Measurements from ENCODE around the gene FYB1. TPM values are rescaled to one million over a fixed set of nuclear protein-coding genes. Genes with fewer than 3 reads are reported as not detected.

FYB1 gene
- total RNA-seq, 4 donors from 2014 or later, result 2.8 to 14.1 (median 11.9) TPM

DNA sequence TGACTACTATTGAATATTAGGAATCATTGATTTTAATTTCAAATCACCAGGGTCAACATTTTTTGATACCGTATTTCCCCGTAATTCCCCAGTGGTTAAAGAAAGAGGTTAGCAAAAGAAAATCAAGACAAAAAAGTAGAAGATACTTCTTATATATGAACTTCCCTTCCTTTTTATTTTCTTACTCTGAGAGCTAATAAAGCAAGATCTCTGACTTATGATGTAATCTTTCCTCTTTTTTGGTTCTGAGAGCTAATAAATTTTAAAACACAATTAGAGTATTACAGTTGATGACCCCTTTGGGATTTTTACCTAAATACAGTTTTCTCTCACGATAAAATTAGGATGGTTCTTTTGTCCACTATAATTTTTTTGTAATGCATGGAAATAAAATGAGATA lies 9.2 kb upstream of the FYB1 start:
- intact Hi-C loops (cut with DNase I), result no loop called here
- H3K4me1 ChIP-seq, result peaks cover 11 to 54% (median 15%) of the 10 kb centered on the region in 3 donors
- TF ChIP-seq, protein P1, sequence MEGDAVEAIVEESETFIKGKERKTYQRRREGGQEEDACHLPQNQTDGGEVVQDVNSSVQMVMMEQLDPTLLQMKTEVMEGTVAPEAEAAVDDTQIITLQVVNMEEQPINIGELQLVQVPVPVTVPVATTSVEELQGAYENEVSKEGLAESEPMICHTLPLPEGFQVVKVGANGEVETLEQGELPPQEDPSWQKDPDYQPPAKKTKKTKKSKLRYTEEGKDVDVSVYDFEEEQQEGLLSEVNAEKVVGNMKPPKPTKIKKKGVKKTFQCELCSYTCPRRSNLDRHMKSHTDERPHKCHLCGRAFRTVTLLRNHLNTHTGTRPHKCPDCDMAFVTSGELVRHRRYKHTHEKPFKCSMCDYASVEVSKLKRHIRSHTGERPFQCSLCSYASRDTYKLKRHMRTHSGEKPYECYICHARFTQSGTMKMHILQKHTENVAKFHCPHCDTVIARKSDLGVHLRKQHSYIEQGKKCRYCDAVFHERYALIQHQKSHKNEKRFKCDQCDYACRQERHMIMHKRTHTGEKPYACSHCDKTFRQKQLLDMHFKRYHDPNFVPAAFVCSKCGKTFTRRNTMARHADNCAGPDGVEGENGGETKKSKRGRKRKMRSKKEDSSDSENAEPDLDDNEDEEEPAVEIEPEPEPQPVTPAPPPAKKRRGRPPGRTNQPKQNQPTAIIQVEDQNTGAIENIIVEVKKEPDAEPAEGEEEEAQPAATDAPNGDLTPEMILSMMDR (IDR thresholded peaks at IDR 0.05), result no peak
- no peak for TF ChIP-seq POLR2A (IDR thresholded peaks at IDR 0.05)
- H3K9me3 ChIP-seq, result no peaks in the 10 kb centered on the region
- no peaks in the 10 kb centered on the region for H3K27me3 ChIP-seq
- H3K27ac ChIP-seq, result no peak overlapping the region
- 82 to 96% methylated on average over 3 of the region's 3 CpGs for WGBS, 2 donors
- no peak for DNase-seq
- no peak overlapping the region for H3K4me3 ChIP-seq
- no peaks in the 10 kb centered on the region for H3K36me3 ChIP-seq

DNA sequence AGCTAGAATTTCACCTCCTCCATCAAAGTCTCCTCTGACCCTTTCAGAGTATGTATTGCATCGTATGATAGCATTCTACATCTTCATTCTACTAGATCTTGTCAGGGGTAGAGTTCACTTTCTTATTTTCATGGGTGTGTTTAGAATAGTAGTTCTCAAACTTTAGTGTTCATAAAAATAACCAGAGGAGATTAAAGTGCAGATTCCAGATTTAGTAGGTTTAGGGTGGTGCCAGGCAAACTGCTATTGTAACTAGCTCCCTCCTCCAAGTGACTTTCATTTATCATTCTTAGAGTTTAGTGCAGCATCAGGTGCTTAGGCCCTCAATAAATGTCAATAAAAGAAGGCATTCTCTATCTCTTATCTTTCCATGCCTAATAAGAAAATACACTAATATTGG lies 7.2 kb upstream of the FYB1 start:
- Histone ChIP-seq H3K4me1 (peaks cover 11 to 58% (median 12%) of the 10 kb centered on the region in 3 donors), H3K36me3 (no peaks in the 10 kb centered on the region), H3K4me3 (no peak overlapping the region), H3K27me3 (no peaks in the 10 kb centered on the region), H3K27ac (peak overlapping the region in 1 of 4 donors; percentile 81), H3K9me3 (no peaks in the 10 kb centered on the region)
- no peak for TF ChIP-seq POLR2A (IDR thresholded peaks at IDR 0.05)
- TF ChIP-seq, protein P1 (IDR thresholded peaks at IDR 0.05), result no peak
- DNase-seq, result no peak
- intact Hi-C loops (cut with DNase I), result no loop called here
- 94 to 100% methylated on average over 1 of the region's 1 CpG for WGBS, 2 donors

DNA sequence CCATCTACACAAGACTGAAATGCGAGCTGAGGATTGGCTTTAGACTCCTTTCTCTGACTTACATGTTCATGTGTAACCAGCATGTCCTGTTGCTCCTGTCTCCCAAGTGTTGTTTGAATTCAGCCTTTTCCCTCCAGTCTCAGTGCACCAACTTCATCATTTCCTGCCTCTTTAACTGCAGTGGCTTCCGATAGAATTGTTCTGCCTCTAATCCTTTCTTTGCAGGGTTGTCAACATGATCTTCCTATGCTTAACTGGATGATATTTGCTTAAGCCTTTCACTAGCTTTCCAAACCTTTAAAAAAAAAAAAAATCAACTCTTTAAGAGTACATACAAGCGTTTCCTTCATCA lies 6.7 kb upstream of the FYB1 start:
- H3K36me3 ChIP-seq, result no peaks in the 10 kb centered on the region
- H3K27me3 ChIP-seq, result no peaks in the 10 kb centered on the region
- TF ChIP-seq, protein P1 (IDR thresholded peaks at IDR 0.05), result no peak
- TF ChIP-seq POLR2A (IDR thresholded peaks at IDR 0.05), result no peak
- H3K4me1 ChIP-seq, result peaks cover 7 to 54% (median 10%) of the 10 kb centered on the region in 3 donors
- H3K4me3 ChIP-seq, result no peak overlapping the region
- no peak for DNase-seq
- H3K9me3 ChIP-seq, result no peaks in the 10 kb centered on the region
- intact Hi-C loops (cut with DNase I), result no loop called here
- WGBS, 2 donors, result 59 to 61% methylated on average over 3 of the region's 3 CpGs
- peak overlapping the region in 1 of 4 donors; percentile 81 for H3K27ac ChIP-seq

DNA sequence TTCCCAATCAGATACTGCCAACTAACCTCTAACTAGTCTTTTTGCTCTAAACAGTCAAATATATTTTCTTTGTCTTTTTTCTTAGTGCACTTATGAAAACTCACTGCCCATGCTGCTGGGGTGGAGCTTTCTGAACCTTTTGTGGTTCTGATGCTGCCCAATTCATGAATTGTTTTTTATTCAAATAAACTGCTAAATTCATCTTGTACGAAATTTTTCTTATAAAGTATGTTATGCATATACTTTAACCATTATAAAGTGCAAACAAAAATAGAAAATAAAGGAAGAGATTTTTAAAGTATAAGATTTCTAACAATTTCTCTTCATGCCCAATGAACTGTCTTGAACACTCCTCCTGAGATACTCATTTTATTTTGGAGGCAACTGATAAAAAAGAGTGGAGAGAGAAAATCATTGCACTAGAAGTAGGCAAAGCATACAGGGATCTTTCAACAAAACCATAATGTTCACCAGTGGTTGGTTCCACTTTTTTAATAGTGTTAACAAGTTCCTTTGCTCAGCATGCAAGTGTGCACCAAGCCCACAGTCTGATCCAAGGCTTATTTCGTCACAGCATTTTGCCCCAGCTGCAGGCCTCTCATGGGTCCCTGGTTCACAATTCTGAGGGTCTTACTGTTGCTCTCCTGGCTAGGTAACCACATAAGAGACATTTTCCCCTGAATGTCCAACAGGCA lies 6.2 kb upstream of the FYB1 start:
- H3K36me3 ChIP-seq, result no peaks in the 10 kb centered on the region
- WGBS, 2 donors, result 74 to 82% methylated on average over 2 of the region's 2 CpGs
- H3K27me3 ChIP-seq, result no peaks in the 10 kb centered on the region
- no peak overlapping the region for H3K4me3 ChIP-seq
- intact Hi-C loops (cut with DNase I), result no loop called here
- TF ChIP-seq POLR2A (IDR thresholded peaks at IDR 0.05), result no peak
- TF ChIP-seq, protein P1 (IDR thresholded peaks at IDR 0.05), result no peak
- H3K27ac ChIP-seq, result peak overlapping the region in 1 of 4 donors; percentile 81
- H3K9me3 ChIP-seq, result no peaks in the 10 kb centered on the region
- no peak for DNase-seq
- H3K4me1 ChIP-seq, result peaks cover 6 to 52% (median 10%) of the 10 kb centered on the region in 3 donors

DNA sequence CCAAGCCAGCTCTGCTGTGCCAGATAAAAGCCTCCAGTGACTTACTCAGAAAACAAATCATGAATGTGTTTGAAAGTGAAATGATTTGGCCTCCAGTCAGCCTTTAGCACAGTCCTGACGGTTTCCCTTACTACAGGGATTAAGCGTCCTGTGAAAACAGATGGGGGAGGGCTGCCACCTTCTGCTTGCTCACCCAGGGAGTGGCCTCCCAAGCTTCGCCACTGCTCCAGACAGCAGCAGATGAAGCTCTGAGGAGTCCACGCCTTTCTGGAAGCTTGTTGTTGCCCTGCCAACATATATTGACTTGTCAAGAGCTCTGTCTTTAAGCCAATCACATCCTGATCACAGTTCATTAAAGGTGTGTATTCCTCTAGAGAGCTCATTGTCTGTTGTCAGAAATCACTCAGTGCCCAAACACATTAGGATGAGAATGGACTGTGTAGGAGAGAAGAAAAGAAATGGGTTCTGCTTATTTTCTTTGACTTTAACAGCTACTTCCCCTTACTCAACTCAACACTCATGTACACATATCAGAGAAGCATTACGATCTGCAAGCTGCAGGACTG lies 4.9 kb upstream of the FYB1 start:
- WGBS, 2 donors, result 16 to 27% methylated on average over 4 of the region's 5 CpGs
- no peak for DNase-seq
- Histone ChIP-seq H3K27ac (peak overlapping the region; percentile 65 to 81 (median 72)), H3K27me3 (no peaks in the 10 kb centered on the region), H3K4me1 (peaks cover 14 to 54% (median 19%) of the 10 kb centered on the region in 3 donors), H3K4me3 (no peak overlapping the region), H3K36me3 (no peaks in the 10 kb centered on the region), H3K9me3 (no peaks in the 10 kb centered on the region)
- TF ChIP-seq, protein P1 (IDR thresholded peaks at IDR 0.05), result no peak
- no peak for TF ChIP-seq POLR2A (IDR thresholded peaks at IDR 0.05)
- intact Hi-C loops (cut with DNase I), result no loop called here

Measured in esophagus squamous epithelium (tissue), 5 donors.